ENCODE results near the gene SH2B3.
"Not testable (repeated sequence)": the region's sequence is repeated elsewhere in the genome, so short reads cannot be mapped to it uniquely, and the experiment has no call there.

Gene SH2B3

DNA sequence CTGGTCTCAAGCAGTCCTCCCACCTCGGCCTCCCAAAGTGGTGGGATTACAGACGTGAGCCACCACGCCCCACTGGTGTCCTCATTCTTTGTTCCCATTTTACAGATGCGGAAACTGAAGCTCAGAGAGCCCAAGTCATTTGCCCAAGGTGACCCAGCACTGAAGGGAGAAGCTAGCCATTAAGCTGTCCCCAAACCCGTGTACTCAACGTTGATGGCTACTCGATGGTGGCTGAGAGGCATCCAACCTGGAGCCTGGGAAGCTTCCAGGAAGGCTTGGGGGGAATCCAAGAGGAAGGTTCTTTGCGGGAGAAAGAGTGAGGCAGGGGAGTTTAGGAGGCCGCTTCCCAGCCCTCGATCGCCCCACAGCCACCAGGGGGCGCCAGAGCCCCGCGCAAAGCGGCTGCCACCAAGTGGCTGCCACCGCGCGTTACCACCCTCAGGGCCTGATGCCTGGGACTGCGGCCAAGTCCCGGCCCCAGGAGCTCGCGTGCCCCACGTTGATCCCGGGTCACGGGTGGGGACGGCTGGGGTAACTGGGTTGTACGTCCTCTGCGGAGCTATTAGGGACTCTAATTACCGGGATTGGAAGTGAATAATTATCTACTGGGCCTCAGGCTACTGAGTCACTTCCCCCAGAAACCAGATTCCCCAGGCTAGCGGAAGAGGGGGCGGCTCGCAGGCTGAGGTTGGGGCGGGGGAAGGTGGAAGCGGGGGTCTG, 8.8 kb upstream of the SH2B3 start:
- H3K4me3 ChIP-seq (ENCODE audit: low read depth, low read length): peak overlapping the region; percentile 15
- TF ChIP-seq, protein P1, sequence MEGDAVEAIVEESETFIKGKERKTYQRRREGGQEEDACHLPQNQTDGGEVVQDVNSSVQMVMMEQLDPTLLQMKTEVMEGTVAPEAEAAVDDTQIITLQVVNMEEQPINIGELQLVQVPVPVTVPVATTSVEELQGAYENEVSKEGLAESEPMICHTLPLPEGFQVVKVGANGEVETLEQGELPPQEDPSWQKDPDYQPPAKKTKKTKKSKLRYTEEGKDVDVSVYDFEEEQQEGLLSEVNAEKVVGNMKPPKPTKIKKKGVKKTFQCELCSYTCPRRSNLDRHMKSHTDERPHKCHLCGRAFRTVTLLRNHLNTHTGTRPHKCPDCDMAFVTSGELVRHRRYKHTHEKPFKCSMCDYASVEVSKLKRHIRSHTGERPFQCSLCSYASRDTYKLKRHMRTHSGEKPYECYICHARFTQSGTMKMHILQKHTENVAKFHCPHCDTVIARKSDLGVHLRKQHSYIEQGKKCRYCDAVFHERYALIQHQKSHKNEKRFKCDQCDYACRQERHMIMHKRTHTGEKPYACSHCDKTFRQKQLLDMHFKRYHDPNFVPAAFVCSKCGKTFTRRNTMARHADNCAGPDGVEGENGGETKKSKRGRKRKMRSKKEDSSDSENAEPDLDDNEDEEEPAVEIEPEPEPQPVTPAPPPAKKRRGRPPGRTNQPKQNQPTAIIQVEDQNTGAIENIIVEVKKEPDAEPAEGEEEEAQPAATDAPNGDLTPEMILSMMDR (IDR thresholded peaks at IDR 0.05; ENCODE audit: borderline replicate concordance, insufficient read depth, low read depth, low read length): peak; percentile 100

DNA sequence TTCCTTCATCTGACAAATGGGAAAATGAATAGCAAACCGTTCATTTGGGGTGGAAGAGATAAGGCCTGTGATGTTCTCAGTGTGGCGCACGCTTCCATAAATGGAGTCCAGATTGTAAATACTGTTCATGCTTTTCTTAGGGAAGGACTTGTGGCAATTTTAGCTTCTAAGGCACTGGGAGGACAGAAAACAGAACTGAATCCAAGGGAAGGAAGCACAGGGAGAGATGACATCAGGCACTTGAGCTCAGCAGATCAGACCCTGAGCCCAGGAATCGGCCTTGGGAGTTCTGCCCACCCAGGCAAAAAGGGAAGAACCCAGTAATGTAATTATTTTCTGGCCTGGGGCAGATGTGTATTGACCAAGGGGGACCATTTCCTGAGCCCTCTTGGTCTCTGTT, 7.2 kb upstream of the SH2B3 start:
- H3K4me3 ChIP-seq (ENCODE audit: low read depth, low read length): no peak overlapping the region
- TF ChIP-seq, protein P1 (IDR thresholded peaks at IDR 0.05; ENCODE audit: borderline replicate concordance, insufficient read depth, low read depth, low read length): no peak

DNA sequence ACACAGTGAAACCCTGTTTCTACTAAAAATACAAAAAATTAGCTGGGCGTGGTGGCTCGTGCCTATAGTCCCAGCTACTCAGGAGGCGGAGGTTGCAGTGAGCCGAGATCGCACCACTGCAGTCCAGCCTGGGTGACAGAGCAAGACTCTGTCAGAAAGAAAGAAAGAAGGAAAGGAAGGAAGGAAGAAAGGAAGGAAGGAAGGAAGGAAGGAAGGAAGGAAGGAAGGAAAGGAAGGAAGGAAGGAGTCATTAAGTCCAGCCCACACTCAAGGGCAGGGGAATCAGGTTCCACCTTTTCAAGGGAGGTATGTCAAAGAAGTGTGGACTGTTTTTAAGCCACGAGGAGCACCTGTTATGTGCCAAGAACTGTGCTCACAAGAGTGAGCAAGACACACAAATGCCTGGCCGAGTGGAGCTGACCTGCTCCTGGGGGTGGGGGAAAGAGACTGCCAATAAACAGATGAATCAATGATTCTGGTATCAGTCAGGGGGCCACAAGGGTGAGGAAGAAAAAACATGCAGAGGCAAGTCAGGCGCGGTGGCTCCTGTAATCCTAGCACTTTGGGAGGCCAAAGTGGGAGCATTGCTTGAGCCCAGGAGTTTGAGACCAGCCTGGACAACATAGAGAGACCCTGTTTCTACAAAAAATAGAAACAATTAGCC, 5.8 kb upstream of the SH2B3 start:
- not testable (repeated sequence) for H3K4me3 ChIP-seq (ENCODE audit: low read depth, low read length)

DNA sequence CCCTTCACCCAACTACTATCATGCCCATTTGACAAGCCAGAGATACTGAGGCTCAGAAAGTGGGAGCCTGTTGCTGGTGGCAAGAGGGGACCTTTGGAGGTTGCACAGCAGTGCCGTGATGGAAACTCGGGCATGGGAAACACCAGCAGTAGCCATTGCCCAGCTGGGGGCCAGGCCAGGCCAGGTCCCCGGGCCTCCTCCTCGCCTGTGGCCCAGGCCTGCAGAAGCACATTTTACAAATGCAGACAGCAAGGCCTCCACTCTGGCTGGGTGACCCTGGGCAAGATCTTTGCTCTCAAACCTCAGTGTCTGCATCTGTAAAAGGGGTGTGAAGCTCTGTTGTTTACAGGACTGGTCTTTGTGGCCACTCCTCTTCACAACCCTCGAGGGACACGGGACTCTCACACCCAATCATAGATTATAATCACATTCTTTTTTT, 4.5 kb upstream of the SH2B3 start:
- TF ChIP-seq, protein P1 (IDR thresholded peaks at IDR 0.05; ENCODE audit: borderline replicate concordance, insufficient read depth, low read depth, low read length): no peak
- H3K4me3 ChIP-seq (ENCODE audit: low read depth, low read length): no peak overlapping the region

DNA sequence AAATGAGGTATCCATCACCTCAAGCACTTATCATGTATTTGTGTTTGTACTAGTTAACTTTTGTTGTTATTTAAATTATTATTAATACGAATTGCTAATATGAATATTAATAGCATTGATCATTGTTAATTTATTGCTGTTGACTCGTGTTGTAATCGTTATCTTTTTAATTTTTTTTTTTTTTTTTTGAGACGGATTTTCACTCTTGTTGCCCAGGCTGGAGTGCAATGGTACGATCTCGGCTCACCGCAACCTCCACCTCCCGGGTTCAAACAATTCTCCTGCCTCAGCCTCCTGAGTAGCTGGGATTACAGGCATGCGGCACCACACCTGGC, 3.3 kb upstream of the SH2B3 start:
- not testable (repeated sequence) for H3K4me3 ChIP-seq (ENCODE audit: low read depth, low read length)

DNA sequence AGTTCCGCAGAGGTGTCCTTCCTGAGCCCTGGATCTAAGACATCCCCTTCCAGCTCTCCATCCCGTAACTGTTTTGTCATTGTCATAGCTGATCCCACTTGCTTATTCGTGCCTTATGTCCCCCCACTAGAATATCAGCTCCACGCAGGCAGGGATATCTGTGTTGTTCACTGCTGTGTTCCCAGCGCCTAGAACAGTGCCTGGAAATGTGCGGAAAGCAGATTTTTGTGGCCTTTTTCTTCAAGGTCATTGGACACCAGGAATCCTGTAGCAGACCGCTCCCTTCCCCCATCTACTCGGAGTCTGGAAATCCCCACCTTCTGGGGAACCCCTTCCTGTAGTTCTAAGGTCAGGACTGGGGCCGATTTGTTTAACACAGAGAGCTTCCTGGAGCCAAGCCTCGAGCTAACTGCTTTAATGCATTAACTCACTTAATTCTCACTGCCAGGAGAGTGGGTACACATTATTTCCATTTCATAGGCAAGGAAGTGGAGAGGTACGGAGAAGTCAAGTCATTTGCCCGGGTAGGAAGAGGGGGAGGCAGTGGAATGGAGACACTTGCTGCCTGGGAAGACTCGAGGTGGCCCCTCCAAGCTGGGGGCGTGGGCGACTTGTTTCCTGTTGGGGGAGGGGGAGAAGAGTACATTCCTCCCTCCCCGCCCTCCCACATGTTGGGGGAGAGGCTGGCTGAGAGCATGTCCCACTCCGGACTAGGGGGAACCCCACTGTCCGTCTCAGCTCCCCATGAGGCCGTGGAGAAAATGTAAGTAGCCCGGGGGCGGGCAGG, 1.2 kb upstream of the SH2B3 start:
- TF ChIP-seq, protein P1 (IDR thresholded peaks at IDR 0.05; ENCODE audit: borderline replicate concordance, insufficient read depth, low read depth, low read length): no peak
- H3K4me3 ChIP-seq (ENCODE audit: low read depth, low read length): peak overlapping the region; percentile 61

DNA sequence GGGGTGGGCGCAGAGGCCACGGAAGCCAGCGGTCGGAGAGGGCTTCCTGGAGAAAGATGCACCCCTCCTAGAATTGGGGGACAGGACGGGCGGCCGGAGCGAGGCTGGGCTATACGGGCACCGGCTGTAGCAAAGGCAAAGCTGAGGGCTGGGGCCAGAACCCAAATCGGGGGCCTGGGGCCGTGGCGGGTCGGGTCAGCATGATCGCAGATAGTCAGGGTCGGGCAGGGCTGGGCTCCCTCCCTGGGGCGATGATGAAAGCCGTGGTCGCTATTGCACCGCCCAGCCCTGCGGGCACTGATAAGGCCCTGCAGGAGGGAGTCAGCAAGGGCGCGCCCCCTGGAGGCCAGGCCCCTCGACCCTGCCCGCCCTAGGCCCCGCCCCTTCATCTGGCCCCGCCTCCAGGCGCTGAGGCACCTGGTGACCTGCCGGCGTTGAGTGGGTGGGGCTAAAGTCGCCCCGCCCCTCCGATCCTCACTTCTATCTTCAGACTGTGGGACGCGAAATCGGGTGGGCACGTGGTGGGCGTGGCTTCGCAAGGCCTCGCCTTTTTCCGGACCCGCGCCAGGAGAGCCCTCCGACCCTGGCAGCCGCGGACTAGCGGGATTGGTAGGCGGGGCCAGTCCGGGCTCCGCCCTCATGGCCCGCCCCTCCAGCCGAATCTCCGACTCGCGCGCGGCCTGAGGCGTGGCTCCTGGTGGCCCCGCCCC, 419 bp upstream of the SH2B3 start:
- TF ChIP-seq, protein P1 (IDR thresholded peaks at IDR 0.05; ENCODE audit: borderline replicate concordance, insufficient read depth, low read depth, low read length): peak; percentile 75
- peak overlapping the region; percentile 95 for H3K4me3 ChIP-seq (ENCODE audit: low read depth, low read length)
